ENCODE measurements around the gene IL24.

DNA sequence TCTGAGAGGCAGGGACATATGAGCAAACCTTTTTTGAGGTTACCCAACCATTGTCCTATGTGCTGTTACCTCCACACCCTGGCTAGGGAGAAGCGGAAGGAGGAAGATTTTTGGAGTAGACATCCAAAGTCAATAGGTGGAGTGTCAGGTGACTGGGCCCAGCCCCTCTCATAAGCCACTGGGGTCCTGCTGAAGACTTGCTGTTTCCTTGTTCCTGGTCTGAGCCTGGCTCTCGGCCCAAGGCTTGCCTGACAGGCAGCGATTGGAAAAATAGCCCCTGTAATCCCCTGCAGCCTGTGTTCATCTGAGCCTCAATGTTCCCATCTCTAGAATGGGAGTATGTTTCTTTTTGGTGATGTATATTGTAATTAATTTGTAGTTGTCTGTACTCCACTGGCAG lies 55.9 kb downstream of the IL24 start:
- TF ChIP-seq CTCF (IDR thresholded peaks at IDR 0.05) (no peak), POLR2A (IDR thresholded peaks at IDR 0.05; ENCODE audit: low read depth) (no peak)

Measured in esophagus muscularis mucosa (tissue), 3 donors.